IPS-NIHi7 (cell line): ENCODE results near the gene RAB11FIP5.
"Not testable (repeated sequence)": the region's sequence is repeated elsewhere in the genome, so short reads cannot be mapped to it uniquely, and the experiment has no call there.

Experiments used
- DNase-seq: peaks from one replicate; pipeline ENCODE4 v3.0.0; 2012; ENCODE audit warnings: mixed read lengths; ENCODE audit errors: extremely low spot score

Gene RAB11FIP5

DNA sequence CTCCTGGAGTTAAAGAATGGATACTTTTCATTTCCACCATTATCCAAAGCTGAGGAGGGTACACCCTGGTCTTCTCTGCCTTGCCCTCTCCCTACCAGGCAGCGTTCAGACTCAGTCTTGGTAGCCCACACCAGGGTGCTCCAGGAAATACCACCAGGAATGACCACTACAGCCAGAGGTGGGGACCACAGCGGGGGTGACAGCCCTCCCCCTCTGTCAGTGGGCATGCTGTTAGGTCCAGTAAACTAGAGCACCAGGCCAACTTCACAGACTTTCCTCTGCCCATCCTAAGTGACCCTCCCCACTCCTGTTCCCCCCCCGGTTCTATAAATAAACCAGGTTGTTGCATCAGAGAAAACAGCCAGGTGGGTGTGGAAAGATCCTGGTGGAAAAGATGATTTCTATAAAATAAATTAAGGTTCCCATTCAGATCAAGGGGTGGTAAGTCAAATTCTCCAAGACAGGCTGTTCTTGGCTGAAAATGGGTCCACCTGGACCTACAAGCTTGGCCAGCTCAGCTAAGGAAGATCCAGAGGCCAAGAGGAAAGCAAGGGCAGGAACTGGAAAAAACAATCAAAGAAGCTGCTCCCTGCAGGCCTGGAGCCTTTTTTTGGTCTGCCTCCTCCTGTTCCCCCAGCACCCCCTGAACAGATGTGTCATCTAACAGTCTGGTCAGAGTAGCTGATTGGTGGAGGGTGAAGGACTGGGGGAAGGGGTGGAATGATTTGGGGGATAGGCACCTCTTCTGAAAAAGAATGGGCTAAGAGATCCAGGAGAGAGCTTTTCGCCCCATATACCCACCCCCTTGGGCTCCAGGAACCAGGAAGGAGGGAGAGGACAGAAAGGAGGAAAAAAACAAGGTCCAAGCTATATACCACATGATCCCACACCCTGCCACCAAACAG lies 2.3 kb downstream of the RAB11FIP5 start:
- no peak for DNase-seq

DNA sequence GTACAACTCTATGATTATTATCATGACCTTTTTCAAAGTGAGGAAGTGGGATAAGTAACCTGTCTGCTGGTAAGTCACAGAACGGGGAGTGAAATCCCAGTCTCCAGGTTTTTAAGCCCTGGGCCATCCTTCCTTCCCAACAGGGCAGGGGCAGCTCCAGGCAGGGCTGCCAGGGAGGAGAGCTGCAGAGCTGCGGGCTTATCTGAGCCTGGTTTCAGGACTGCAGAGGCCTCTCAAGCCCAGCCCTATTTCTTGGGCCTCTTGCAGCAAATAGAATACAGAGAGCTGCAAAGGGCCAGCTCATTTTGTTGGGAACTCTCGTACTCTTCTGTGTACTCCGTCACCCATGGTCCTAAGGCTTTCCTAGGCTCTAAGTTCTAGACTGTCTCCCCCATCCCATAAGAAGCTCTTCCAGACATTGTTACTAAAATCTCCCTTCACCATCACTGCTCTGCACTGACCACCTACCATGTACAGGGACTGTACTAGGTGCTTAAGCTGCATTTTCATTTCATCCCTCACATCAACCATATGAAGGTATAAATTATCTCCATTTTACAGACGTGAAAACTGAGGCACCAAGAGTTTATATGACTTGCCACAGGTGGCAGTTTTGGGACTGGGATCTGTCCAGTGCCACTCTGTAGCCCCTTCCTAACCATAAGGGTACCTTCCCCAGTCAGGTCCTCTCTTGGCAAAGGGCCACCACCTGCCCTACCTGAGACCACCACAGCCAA lies 3.1 kb downstream of the RAB11FIP5 start:
- no peak for DNase-seq

DNA sequence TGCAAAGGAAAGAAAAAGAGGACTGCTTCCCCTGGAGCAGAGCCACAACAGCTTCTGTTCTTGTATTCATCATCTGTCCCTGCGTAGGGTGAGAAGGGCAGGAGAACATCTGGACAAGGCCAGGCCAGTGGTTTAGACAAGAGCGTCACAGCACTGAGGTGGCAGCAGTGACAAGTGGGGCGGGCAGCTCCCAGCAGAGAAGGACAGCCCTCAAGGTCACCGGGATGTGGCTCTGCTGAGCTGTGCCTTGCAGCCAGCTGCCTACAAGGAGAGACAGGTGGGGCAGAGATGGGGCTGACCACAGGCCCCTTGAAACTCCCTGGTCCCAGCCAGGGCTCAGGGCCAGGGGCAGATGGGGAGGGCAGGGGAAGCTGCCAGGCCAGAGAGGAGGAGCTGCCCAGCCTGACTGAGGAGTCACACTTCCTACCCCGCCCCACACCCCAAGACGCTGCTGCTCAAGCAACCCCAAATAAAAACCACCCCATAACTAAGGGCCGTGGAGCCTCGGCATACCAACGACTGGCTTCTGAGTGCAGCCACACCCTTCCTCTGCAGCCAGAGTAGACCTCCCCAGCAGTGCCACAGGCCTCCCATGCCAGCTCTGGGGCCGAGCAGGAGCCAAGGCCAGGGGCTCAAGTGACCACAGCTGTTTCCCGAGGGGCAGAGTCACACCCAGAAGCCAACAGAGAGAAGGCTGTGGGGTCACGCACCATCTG lies 5.4 kb downstream of the RAB11FIP5 start:
- no peak for DNase-seq

DNA sequence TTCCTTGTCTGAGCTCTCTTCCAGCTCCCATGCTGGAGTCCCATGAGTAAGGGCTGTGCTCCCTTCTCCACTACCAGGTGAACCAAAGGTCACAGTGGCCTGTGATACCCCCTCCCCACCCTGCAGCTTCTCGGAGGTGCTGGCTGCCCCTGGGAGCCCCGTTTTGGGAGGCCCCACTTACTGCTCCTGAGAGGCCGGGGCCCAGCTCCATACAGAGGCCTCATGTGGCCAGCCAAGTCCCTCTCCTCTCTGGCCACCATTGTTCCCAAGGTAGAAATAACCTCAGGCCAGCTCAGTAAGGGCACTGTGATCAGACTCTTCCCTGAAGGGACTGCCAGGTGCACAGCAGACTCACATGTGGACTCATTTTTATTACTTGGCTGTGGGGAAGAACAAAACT lies 6.0 kb downstream of the RAB11FIP5 start:
- no peak for DNase-seq

DNA sequence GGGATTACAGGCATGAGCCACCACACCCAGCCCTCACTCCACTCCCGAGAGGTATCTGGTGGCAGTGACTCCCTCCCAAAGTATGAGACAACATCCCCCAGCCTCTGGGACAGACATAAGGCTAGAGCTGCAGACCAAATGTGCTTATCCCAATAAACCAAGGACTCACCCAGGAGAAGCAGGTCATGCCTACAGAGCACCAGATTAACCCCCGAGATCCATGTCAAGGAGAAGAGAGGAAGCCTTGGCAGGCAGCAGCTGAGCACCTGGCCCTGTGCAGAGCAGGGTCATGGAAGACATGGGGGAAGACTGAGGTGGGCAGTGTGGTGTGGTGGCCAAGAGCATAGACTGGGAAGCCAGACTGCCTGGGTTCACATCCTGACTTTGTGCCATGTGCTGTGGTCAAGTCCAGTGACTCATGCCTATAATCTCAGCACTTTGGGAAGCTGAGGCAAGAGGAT lies 7.2 kb downstream of the RAB11FIP5 start:
- DNase-seq: no peak

DNA sequence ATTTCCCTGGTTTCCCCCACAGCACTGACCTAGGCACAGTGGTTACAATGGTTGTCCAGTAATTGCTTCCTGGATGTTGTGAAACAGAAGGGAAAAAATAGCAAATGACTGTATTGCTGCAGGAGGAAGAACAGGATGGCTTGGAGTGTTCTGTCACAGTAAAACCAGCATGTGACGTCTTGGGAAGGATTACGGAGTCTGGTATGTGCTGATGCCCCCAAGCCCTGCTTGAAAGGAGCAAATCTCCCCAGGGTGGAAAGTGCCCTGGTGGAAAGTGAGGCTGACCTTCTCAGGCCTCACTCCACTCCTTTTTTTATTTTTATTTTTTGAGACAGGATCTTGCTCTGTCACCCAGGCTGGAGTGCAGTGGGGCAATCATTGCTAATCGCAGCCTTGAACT lies 7.8 kb downstream of the RAB11FIP5 start:
- no peak for DNase-seq

DNA sequence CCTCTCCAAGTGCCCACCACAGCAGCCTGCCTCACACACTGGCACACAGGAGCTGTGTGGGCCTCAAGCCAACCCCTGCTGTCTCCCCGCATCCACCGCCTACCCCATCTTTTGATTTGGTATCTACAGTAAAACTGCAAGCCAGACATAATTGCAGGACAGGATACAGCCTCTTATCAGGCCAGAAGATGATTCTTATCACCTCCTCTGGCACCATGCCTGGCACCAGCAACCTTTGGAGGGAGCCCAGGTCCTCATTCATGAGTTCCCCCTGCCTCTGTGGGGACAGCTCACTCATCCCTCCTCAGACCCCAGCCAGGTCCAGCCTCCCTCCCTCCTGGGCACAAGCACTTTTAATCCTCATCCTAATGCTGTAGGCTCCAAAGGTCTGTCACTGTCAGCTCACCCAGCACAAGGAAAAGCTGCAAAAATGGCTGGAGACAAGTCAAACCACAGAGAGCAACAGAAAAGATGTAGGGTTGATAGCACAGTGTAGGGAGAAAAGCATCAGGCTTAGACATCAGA lies 9.7 kb downstream of the RAB11FIP5 start:
- DNase-seq: no peak

DNA sequence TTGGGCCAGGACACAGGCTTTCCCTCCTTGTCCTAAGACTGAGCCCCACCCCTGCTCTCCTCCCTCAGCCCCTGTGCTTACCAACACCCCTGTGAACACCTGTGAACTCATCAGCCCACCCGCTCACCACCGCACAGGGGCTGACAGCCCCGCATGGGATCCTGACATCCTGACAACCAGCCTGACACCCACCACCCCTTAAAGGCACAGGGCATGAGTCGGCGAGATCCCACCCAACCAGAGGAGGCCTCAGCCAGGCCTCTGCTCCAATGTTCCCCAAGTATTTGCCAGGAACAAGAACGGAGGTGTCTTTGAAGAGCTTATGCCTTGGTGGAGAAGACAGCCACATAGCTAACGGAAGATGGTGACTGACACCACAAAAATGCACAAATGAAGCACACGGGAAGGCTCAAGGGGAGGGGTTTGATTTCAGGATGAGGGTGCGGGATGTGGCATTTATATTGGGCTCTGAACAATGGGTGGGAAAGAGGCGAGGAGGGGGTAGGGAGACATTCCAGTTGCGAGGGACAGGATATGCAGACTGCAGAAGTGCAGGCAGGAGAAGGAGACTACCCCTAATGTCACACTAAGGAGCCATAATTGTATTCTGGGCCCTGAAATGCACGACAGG lies 11.0 kb downstream of the RAB11FIP5 start:
- no peak for DNase-seq

DNA sequence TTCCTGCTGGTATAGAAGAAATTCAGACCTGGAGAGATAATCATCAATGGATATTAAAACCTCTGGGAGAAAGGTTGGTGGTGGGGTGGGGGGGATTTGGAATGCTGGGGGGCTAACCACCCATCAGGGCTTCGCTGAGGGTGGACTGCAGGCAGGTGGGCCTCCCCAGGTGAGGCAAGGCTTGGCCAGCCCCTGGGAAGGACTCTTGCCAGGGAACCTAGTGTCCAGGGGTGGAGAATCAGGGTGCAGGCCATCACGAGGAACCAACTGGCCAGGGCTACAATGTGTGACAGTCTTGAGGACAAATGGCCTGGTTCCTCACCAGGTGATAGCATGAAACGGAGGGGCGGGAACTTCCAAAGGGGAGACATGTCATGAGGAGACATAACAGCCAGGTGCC lies 11.8 kb downstream of the RAB11FIP5 start:
- no peak for DNase-seq

DNA sequence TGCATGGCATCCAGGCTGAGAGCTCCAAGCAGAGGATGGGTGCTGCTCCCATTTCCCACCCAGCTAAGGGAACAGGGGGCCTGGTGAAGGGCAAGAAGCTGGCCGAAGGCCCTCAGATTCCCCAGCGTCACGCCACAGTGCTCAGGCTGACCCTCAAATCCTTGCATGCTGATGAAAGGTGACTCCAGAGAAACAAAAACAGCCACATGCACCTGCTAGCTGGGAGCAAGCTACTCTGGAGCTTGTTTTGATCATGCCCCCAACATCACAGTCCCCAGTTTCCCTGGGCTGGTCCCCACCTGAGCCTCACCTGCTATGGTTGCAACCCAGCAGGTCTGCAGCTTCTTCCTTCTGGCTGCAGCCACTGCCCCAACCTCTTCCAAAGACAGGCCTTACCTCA lies 13.3 kb downstream of the RAB11FIP5 start:
- DNase-seq: no peak

DNA sequence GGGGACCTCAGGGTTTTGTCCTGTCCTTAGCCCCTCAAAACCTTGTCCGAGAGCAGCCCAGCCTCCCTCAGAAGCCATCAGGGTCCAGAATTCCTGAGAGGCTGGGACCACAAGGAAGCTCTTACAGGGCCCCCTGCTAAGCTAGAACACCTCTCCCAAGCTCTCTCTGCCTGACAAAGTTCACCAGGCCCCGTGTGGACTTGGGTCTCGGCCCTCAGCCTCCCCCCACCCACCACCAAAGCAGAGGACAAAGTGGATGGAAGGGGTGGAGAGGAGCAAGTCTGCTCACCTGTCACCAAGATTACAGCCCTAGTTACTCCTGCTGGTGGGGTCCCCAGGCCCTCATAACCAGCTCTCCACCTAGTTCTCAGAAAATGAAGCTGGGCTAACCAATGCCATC lies 16.8 kb downstream of the RAB11FIP5 start:
- no peak for DNase-seq

DNA sequence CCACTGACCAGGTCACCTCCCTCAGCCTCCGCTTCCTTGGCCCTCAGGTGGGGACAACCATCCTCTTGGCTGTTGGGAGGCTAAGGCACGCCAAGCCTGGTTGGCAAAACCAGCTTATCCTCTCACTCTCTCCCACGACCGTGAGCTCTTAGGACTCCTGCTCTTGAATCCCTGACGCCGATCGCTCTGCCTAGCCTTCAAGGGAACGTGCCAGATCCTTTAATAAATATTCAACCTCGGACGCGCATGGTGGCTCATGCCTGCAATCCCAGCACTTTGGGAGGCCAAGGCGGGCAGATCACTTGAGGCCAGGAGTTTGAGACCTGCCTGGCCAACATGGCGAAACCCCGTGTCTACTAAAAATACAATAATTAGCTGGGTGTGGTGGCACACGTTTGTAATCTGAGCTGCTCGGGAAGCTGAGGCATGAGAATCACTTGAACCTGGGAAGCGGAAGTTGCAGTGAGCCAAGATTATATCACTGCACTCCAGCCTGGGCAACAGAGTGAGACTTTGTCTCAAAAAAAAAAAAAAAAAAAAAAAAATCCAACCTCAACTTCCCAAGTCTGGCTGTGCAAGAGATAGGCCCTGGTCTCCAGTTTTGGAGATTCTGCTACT lies 19.0 kb downstream of the RAB11FIP5 start:
- not testable (repeated sequence) for DNase-seq

DNA sequence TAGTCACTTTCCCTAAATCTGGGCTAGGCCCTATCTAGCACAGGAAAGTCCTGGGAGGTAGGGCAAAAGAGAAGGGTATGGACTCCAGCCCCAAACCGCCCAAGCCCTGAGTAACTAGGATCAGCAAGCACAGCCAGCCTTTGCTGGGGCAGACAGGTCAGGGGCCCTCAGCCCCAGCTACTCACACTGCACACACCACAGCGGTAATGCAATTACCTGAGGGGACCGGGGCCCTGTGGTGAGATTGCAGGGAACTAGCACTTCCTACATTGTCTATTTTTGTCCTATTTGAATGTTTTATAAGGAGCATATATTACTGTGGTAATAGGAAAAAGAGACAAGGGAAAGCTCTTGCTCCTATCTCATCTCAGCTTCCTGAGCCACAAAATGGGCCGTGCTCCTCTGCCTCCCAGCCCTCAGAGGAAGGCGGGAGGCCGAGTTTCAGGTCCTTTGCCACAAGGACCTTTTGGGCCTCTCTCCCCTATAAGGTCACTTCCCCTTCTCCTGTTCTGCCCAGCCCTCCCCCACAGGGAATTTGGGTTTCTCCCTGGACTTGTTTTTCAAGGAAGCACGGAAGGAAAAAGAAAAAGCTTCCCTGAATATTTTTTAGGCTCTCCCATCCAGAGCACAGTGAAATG lies 20.5 kb downstream of the RAB11FIP5 start:
- DNase-seq: no peak

DNA sequence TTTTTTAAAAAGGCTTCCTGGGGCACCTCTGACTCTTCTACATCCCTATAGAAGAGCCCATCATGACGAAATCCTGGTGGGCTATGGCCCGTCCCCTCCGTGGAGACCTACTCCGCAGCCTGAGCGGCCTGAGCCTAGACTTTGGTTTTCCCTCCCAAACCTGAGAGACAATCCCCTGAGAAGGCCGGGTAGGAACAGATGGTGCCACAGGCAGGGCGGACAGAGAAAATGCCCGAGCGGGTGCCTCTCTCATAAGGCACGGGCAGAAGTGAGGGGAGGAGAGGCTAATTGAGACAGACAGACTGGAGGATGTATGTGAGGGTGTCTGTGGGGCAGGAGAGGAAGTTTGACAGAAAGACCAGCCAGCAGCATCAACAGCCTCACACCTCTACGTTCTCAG lies 21.1 kb downstream of the RAB11FIP5 start:
- DNase-seq: no peak

DNA sequence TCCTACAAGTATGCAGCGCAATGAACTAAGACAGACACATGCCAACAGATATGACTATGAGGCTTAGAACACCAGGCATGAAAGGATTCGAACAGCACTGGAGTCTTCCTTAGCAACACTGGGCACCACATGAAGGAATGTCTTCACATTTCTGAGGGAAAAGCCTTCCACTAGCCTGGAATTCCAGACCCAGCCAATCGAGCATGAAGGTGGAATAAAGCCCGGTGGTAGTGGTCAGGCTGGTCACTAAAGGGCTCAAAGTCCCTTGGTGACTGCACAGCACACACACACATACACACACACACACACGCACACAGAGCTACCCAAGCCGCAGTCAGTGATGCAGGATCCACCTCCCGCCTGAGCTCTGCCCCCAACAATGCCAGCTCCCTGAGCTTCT lies 21.6 kb downstream of the RAB11FIP5 start:
- DNase-seq: no peak

DNA sequence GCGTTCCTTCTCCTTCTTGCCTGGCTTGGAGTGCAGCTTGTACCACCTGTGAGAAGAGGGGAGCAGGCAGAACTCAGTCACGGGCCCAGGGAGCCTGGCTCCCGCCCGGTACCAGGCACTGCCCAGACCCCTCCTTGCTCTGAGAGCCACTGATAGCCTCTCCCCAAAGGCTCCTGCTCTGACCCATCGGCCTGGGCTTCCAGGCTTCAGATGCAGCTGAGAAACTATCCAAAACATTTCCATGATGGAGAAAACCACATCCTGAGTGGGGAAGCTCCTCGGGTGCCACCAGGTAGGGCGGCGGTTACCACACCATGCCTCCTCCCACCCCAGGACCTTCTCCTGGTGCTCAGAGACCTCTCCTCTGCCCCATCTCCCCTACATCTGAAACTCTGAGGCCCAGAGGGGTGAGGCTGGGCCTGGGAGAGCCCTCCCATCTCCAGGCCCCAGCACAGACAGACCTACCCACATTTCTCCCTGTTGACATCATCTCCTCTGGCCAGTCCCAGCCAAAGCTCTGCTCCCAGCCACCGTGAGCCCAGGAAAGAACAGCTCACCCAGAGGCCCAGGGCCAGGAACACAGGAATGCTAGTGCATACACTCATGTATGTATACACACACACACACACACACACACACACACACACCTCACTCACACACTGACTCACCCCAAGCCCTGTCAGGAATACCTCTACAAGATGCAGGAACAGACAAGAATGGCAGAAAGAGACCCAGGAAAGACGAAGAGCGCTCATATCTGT lies 23.3 kb downstream of the RAB11FIP5 start:
- peak; percentile 58 for DNase-seq

DNA sequence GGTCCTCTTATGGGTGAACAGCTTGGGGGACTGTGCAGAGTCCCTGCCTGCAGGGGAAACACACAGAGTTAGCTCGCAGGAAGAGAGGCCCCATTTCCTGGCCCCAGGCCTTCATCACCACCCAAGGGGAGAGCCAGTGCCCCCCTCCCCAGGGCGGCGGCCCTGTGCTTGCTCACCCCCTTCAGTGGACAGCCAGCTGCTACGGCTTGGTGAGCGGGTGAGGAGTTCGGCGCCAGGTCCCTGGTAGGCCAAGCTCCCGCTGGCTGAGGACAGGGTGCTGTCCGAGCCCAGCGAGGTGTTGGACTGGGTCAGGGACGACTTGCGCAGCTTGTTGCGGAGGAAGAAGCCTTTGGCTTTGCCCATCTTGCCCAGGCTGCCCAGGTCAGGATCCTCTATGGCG lies 24.0 kb downstream of the RAB11FIP5 start:
- DNase-seq: no peak

DNA sequence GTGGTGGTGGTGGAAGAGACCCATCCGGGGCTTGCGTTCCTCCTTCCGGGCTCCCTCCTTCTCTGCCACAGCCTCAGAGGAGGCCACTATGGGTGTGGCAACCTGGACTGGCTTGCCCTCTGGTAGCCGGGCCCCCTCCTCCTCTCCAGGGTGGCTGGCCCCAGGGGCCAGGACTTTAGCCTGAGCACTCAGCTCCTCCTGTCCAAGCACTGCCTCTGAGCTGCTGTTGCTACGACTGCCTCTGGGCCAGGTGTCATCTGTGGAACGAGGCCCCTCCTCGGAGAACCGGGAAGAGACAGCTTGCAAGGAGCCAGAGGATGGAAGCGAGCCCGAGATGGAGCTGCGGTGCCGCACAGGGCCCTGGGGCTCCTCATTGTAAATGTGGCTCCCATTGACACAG lies 24.5 kb downstream of the RAB11FIP5 start:
- DNase-seq: no peak

DNA sequence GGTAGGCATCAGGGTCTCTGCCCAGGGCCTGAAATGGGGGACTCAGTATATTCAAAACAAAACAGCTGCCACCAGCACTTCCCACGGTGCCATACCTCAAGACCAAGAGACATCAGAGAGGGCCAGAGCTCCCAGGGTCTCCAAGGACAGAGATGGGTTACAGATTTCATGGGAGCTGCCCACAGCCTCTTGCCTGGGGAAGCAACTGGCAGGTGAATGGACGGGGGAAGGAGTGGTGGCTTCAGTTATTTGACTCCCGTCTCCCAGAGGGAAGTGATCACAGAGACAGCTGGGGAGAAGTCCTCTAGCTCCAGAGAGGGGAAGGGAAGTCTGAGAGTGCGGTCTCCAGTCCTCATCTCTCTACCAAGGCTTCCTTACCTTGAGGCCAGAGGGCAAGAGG lies 25.4 kb downstream of the RAB11FIP5 start:
- DNase-seq: no peak

DNA sequence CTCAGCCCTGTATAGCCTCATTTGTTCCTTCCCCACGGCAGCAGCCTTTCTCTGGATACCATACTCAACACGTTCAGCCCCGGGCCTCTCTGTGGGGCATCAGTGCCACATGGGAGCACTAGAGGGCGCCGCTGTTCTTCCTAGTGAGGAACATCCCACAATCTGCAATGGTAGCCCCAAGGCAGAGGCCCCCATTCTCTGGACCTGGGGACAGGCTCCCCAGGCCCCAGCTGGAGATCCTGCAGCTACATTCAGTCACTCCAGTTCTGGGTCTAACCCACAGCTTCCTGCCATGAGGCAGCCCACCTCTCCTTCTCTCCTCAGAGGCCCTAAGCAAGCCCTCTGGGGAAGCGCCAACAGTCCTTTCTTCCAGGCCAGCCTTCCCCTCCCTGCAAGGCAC lies 27.1 kb downstream of the RAB11FIP5 start:
- peak; percentile 85 for DNase-seq
